Measurements from ENCODE around the gene SLC4A2.

SLC4A2 gene

DNA sequence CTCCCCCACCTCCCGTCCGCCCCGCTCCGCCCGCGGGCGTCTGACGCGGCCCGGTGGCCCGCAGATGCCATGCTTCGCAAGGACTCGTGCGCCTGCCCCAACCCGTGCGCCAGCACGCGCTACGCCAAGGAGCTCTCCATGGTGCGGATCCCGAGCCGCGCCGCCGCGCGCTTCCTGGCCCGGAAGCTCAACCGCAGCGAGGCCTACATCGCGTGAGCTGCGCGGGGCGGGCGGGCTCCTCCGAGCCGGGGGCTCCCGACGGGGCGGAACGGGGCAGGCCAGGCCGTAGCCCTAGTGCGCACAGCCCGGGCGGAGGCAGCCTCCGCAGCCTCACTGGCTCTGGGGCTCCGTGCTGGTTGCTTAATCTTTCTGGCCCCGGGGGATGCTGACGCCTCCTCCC, 8.3 kb upstream of the SLC4A2 start:
- DNase-seq (peak; percentile 37 to 46), ATAC-seq (peak; percentile 59)
- H3K27me3 Mint-ChIP-seq, result peaks cover 10% of the 10 kb centered on the region
- no peak overlapping the region for H3K27ac Mint-ChIP-seq
- H3K9me3 Mint-ChIP-seq, result no peaks in the 10 kb centered on the region
- H3K4me1 Mint-ChIP-seq, result peaks cover 11% of the 10 kb centered on the region
- H3K4me3 Mint-ChIP-seq, result no peak overlapping the region

DNA sequence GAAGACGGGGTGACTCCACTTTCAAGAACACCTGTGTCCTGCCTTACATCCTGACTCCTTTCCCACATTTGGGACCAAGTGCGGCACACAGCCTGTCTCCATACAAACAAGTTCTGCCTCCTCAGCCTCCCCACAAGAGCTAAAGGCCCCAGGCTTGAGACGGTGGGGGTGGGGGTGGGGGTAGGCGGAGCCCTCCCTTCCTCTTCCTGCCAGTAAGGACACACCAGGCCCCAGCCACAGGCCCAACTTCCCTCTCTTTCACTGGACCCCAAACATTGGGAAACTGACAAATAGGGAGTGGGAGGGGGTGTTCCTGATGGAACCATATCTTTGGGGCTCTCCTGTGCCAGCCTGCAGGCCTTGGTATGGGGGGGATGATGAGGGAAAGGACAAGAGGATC, 6.3 kb upstream of the SLC4A2 start:
- H3K4me3 Mint-ChIP-seq, result no peak overlapping the region

DNA sequence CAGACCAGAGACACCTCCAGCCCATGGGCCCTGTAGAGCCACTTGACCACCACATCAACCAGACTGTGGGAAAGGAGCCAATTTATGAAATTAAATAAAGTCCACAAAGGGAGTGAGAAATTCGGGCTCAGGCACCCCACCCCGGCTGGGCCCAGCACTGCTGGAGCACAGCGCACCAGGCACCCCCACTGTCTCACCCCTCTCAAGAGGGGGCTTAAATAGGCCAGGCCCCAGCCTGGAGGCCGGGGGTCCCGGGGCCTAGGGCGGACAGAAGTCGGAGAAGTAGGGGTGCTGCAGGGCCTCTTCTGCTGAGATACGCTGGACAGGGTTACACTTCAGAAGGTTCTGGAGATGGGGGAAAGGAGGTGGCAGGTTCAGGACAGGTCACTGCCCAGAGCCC, 5.6 kb upstream of the SLC4A2 start:
- Mint-ChIP-seq H3K4me1 (peaks cover 25% of the 10 kb centered on the region), H3K9me3 (no peaks in the 10 kb centered on the region), H3K27me3 (peaks cover 10% of the 10 kb centered on the region), H3K27ac (no peak overlapping the region), H3K4me3 (no peak overlapping the region)
- DNase-seq (no peak), ATAC-seq (no peak)

More for the DNA sequence above, 6.3 kb upstream of the SLC4A2 start:
- Mint-ChIP-seq H3K9me3 (no peaks in the 10 kb centered on the region), H3K27me3 (peaks cover 10% of the 10 kb centered on the region), H3K4me1 (peaks cover 20% of the 10 kb centered on the region), H3K27ac (no peak overlapping the region)
- no peak for DNase-seq
- ATAC-seq, result no peak

DNA sequence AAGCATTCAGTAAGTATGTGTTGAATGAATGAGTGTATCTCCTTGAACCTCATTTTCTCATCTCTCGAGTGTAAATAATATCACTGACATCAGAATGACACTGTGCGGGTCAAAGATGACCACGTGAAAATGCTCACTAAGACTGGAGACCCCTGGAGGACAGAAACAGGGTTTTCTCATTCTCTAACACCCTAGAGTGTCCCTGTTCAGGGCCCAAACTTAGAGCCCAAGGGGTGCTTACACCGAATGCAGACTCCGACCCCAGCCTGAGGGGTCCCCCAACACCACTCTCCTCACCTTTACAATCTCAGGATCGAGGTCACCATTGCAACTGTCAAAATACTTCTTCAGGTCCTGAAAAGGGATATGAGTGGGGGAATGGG, 3.1 kb upstream of the SLC4A2 start:
- Mint-ChIP-seq H3K9me3 (no peaks in the 10 kb centered on the region), H3K27me3 (no peaks in the 10 kb centered on the region), H3K27ac (no peak overlapping the region), H3K4me1 (peaks cover 46% of the 10 kb centered on the region), H3K4me3 (peak overlapping the region; percentile 97 to 99)
- no peak for DNase-seq
- ATAC-seq, result no peak

DNA sequence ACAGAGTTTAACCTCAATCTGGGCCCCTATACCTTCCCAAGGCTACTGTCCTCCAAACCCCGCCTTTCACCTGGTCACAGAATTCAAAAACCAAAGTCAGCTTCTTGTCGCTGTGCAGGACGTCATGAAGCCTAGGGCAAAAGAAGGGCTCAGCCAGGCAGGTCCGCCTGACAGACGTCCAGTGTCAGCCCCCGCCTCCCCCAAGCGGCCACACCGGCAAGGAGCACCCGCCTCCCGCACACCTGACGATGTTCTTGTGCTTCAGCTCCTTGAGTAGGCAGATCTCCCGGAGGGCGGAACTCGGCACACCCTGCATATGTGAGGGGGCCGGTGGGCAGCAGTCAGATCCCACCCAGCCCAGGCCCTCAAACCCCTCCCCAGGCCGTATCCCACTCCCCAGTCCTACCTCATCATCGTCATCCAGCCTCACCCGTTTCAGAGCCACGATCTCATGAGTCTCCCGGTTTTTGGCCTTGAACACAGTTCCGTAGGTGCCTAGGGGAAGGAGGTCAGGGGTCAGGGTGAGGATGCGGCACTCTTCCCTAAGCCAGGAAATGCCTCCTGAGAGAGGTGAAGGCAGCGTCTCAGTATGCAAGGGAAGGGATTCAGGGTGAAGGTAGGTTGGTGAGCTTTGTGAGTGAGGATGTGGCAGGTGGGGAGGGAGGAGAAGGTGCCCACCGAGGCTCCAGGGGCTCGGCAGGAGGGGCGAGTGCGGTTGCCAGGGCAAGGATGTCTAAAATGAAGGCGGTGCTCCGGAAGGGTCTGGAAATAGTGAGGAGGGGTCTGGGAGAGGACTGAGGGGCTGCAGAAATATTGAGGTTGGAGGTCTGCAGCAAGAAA, 2.5 kb upstream of the SLC4A2 start:
- Mint-ChIP-seq H3K9me3 (no peaks in the 10 kb centered on the region), H3K4me1 (peaks cover 48% of the 10 kb centered on the region), H3K27me3 (no peaks in the 10 kb centered on the region), H3K4me3 (peak overlapping the region; percentile 97 to 99), H3K27ac (peak overlapping the region; percentile 49 to 75)
- ATAC-seq, result no peak
- DNase-seq, result no peak

DNA sequence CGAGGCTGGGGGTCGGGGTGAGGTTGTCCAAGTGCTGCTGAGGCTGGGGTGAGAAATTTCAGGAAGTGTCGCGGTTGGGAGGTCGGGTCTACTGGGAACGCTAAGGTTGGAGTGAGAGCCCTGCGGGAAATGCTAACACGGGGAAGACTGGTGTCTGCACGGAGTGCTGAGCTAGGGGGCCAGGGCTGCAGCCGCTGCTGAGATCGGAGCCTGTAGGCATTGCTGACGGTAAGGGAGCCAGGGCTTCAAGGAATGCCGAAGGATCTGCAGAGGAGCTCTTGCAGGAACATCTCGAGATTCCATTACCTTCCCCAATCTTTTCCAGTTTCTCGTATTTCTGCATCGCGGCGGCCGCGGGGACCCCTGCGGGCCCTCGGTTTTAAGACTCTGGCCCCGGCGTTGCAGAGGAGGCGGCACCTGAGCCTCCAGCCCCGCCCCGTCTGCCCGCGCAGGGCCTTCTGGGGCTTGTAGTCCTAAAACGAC, 1.8 kb upstream of the SLC4A2 start, which contains the start of gene CDK5:
Gene CDK5 (minus strand): TSS at position 392 of the 483 bp plus-strand sequence. CDS start 49 bp downstream, at position 343.
- H3K4me1 Mint-ChIP-seq, result peaks cover 49% of the 10 kb centered on the region
- peak within 1 kb of the TSS; percentile 95 to 97 for H3K27ac Mint-ChIP-seq
- peak within 1 kb of the TSS; percentile 97 to 99 for H3K4me3 Mint-ChIP-seq
- H3K27me3 Mint-ChIP-seq, result no peaks in the 10 kb centered on the region
- H3K9me3 Mint-ChIP-seq, result no peaks in the 10 kb centered on the region
- ATAC-seq, result peak; percentile 1
- DNase-seq, result no peak

DNA sequence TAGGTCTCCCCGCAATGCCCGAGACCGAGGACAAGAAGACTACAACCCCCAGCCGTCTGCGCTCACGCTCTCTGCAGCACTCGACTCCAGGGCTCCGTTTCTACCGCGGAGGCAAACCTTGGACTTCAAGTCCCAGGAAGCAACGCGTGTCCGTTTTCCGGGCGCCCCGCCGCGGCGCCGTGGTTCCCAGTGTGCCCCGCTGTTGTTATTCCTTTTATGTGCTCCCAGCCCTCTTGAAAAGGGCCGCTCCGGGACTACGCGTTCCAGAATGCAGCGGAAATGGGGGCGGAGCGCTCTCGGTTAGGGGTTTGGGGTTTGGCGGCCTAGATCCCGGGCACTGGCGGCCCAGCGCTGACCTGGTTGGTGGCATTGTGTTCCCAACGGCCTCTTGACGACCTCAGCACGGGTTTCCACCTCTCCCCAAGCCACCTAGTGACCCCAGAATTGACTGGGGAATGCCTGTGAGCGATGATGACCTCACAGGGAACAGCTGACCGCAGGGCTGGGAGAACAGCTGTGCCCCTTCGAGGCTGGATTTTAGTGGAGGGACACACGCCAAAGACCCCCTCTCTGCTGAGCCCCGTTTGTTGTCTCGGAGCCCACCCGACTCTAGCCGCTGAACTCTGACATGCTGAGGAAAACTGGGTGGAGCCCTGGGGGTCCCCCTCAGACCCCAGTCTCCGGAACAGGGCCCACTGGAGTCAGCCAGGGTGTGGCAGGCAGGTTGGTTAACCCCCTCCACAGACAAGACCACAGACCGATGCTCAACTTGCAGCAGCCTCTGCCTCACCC, 1.2 kb upstream of the SLC4A2 start:
- H3K4me3 Mint-ChIP-seq, result peak overlapping the region; percentile 97 to 99
- peak overlapping the region; percentile 95 to 97 for H3K27ac Mint-ChIP-seq
- H3K9me3 Mint-ChIP-seq, result no peaks in the 10 kb centered on the region
- ATAC-seq (peak; percentile 93), DNase-seq (peak; percentile 94 to 98)
- no peaks in the 10 kb centered on the region for H3K27me3 Mint-ChIP-seq
- peaks cover 49% of the 10 kb centered on the region for H3K4me1 Mint-ChIP-seq

DNA sequence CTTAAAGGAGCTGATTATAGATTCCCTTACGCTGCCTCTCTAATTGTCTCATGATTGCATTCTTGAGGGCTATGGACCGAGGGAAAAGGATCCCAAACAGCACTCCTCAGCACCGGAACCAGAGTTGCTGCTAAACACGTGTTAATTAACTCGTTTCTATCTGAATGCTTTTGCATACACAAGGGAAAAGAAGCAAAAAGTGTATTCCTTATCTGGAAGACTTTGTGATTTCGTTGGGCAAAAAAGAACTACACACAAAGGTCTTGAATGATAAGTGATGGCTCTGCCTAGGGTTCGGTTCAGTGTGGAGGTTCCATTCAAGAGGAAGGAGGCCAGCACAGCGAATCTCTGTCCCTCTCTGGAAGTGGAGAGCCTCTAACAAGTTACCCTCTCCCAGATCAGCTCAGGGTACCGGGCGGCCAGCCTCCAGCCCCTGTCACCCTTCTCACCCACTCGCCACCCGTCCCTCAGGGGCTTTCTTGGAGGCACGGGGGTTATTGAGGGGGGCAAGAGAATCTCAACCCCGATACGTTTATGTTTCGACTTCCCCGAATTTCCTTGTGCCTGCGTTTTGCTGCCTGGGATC, 515 bp upstream of the SLC4A2 start:
- DNase-seq, result peak; percentile 44 to 50
- no peaks in the 10 kb centered on the region for H3K9me3 Mint-ChIP-seq
- no peak for ATAC-seq
- H3K4me3 Mint-ChIP-seq, result peak overlapping the region; percentile 97 to 99
- no peaks in the 10 kb centered on the region for H3K27me3 Mint-ChIP-seq
- peaks cover 49% of the 10 kb centered on the region for H3K4me1 Mint-ChIP-seq
- H3K27ac Mint-ChIP-seq, result peak overlapping the region; percentile 95 to 97

DNA sequence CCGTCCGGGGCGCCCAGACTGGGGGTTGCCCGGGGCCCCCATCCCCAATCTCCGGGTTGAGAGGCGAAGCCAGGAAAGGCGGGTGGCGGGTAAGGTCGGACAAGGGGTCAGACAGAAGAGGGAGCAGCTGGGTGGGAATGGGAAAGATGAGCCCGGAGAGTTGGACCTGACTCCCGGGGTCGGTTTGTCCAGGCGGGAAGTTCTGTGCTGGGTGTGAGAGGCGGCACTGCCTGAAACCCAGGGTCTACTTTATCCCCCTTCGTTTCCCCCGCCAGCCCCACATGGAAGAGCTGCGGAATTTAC, 675 bp downstream of the SLC4A2 start:
- no peak for DNase-seq
- Mint-ChIP-seq H3K4me1 (peaks cover 49% of the 10 kb centered on the region), H3K27ac (peak overlapping the region; percentile 67 to 95), H3K9me3 (no peaks in the 10 kb centered on the region), H3K4me3 (peak overlapping the region; percentile 97 to 99), H3K27me3 (no peaks in the 10 kb centered on the region)
- ATAC-seq, result no peak

DNA sequence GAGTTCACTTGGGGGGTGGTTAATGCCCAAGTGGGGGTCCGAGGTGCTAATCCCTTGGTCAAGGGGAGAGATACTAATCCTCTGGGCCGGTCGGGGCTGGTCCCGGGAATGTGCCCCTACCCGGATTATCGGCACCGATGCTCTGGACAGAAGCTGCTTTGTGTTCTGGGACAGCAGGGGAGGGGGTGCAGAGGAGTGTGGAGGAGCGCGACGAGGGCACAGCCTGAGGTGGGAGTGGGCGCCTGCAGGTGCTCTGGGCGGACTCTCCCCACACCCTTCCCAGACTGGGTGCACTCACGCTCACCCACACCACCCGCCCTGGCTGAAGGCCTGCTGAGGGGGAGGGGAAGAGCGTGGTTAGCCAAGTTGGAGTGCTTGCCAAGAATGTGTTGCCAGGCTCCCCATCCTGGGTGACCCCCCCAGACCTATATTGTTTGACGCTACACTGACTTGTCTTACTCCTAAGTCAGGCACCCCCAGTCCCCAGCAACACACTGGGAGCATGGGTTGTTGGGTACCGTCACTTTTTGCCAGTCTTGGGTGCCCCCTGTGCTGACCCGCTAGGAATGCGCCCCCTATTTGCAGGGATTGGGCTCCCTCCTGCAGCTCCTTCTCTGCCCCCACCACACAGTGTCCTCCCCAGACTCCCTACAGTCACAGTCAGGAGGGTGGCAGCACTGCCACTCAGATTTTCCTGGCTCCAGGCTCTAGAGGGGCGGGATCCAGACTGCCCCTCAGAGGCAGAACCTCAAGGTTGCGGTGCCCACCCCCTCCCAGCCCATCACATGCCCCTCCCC, 1.2 kb downstream of the SLC4A2 start:
- Mint-ChIP-seq H3K9me3 (no peaks in the 10 kb centered on the region), H3K27me3 (no peaks in the 10 kb centered on the region), H3K27ac (peak overlapping the region; percentile 82 to 95), H3K4me3 (peak overlapping the region; percentile 97 to 99), H3K4me1 (peaks cover 49% of the 10 kb centered on the region)
- DNase-seq (no peak), ATAC-seq (no peak)

DNA sequence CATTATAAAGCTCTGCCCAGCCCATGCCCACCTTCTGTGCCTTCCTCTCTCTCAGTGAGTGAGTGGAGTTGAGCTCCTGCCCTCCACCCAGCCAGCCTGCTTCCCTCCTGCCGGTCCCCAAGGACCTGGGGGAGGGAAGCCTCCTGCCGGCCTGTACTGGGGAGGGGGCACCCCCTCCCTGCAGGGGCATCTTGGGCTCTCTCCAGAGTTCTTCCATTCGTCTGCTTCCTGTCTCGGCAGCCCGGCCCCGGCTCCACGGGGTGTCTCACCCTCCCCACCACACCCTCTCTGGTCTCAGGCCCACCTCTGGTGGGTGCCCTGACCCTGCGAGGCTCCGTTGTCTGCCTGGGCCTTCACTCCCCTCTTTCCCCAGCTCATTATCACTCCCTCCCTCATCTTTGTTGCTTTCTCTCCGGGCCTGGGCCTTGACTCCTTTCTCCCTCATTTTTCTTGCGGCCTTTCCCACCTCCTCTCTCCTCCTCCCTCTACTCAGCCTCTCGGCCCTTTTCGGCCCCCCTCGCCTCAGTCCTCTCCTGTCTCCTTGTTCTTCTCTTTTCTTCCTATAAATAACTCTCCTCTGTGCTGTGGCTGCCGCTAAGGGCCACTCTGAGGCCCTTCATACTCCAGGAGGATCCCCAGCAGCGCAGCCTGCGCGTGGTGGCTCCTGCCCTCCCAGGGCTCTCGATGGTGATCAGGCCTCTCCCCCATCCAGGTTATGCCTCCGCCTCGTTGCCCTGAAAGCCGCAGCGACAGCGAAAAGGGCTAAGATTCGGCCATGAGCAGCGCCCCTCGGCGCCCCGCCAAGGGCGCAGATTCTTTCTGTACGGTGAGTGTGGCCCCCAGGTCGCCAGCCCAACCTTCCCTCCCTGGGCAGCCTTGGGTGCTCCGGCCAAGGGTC, 2.1 kb downstream of the SLC4A2 start:
- peak overlapping the region; percentile 59 to 92 for H3K27ac Mint-ChIP-seq
- peaks cover 48% of the 10 kb centered on the region for H3K4me1 Mint-ChIP-seq
- H3K9me3 Mint-ChIP-seq, result no peaks in the 10 kb centered on the region
- ATAC-seq (no peak), DNase-seq (no peak)
- H3K4me3 Mint-ChIP-seq, result peak overlapping the region; percentile 97 to 99
- H3K27me3 Mint-ChIP-seq, result no peaks in the 10 kb centered on the region

DNA sequence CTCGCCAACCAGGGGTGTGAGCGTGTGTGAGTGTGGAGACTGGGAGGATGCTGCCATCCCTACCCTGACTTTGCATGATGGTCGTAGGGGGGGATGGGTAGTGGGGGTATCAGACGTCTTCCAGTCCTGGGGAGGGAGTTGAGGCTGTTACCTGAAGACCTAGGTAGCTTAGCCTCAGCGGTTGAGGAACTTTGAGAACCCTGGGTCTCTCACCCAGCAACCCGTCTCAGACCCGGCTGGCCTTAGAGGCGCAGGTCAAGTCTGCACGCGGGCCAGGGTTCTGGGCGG, 2.7 kb downstream of the SLC4A2 start:
- Mint-ChIP-seq H3K27ac (peak overlapping the region in 1 of 2 donors; percentile 59), H3K4me1 (peaks cover 42% of the 10 kb centered on the region), H3K4me3 (peak overlapping the region in 1 of 2 donors; percentile 15), H3K27me3 (no peaks in the 10 kb centered on the region), H3K9me3 (no peaks in the 10 kb centered on the region)
- DNase-seq (no peak), ATAC-seq (no peak)

DNA sequence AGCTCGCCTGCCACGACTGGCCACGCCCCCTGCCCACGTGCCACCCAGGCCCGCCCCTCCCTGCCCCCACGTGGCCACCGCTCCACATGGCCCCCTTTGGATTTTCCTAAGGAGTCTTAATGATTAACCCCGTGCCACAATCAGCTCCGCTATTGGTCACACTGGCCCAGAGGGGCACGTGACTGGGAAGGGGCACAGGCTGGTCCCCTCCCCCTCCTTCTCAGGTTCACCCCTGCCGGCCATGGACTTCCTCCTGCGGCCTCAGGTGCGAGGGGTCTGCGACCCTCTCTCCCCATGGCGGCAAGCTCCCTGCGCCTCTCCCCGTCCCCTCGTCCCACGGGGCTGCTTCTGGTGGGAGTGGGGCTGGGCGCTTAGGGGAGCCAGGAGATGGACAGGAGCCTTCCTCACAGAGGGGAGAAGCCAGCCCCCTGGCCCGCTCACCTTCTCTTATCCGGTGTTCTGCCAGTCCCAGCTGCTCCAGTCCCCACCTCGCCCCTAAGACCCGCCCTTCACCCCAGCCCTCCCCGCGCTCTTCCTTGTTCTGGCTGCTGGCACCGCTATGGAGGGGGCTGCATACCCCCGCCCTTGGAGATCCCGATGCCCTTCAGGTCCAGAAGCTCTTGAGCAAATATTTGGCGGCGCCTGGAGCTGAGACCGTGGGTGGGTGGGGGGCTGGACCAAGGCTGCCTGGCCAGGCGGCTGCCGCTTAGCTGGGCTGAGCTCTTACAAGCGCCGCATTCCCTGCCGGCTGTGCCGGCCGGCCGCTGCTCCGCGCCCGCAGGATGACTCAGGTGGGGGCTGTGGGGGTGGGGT, 3.2 kb downstream of the SLC4A2 start:
- H3K4me3 Mint-ChIP-seq, result no peak overlapping the region
- no peak for DNase-seq

DNA sequence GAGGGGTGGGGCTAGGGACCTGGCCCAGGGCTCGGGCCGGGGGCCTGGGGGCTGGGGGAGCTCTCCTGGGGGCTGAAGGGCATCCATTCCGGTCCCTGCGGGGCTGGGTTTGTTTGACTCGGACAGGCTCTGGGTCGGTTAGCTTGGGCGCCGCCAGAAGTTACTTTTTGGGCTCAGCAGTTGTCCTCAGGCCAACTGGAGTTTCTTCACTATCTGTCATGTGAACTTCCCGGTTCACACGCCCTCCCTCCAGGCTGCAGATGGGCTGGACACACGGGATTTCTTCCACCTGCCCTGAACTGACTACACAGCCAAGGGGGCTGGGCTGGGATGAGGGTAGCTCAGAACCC, 3.8 kb downstream of the SLC4A2 start:
- DNase-seq (no peak), ATAC-seq (no peak)
- no peak overlapping the region for H3K27ac Mint-ChIP-seq
- no peaks in the 10 kb centered on the region for H3K27me3 Mint-ChIP-seq
- no peak overlapping the region for H3K4me3 Mint-ChIP-seq
- no peaks in the 10 kb centered on the region for H3K9me3 Mint-ChIP-seq
- H3K4me1 Mint-ChIP-seq, result peaks cover 36% of the 10 kb centered on the region

More for the DNA sequence above, 3.2 kb downstream of the SLC4A2 start:
- Mint-ChIP-seq H3K4me1 (peaks cover 37% of the 10 kb centered on the region), H3K27ac (no peak overlapping the region), H3K9me3 (no peaks in the 10 kb centered on the region), H3K27me3 (no peaks in the 10 kb centered on the region)
- ATAC-seq, result no peak

Data from stimulated activated naive CD8-positive, alpha-beta T cell treated with anti-CD3 and anti-CD28 coated beads, Interleukin-15, amount 100 ng/mL, for 72 hours (primary cell).